Raji (cell line): ENCODE results near the gene KRTAP5-6.

ENCODE experiments used
- POLR2A ChIP-seq: IDR thresholded peaks from 2 replicates; pipeline ENCODE4 v1.6.1; 2011; ENCODE audit warnings: low read depth, low read length, control low read depth; ENCODE audit not compliant: insufficient read depth

KRTAP5-6 gene

GRCh38 chr11:1673446-1674172 is 23.4 kb upstream of the KRTAP5-6 start:
- no peak for TF ChIP-seq POLR2A

GRCh38 chr11:1674173-1675131 is 22.5 kb upstream of the KRTAP5-6 start:
- TF ChIP-seq POLR2A, result no peak

GRCh38 chr11:1675536-1676228 is 21.3 kb upstream of the KRTAP5-6 start:
- TF ChIP-seq POLR2A, result no peak

GRCh38 chr11:1676229-1676740 is 20.7 kb upstream of the KRTAP5-6 start:
- TF ChIP-seq POLR2A, result no peak

- TF ChIP-seq POLR2A, result no peak
These were observed 17.1 kb upstream of the KRTAP5-6 start for GRCh38 chr11:1679881-1680280.

GRCh38 chr11:1682225-1682905 is 14.6 kb upstream of the KRTAP5-6 start:
- TF ChIP-seq POLR2A, result no peak

GRCh38 chr11:1690167-1691025 is 6.6 kb upstream of the KRTAP5-6 start:
- no peak for TF ChIP-seq POLR2A

GRCh38 chr11:1691026-1691877 is 5.7 kb upstream of the KRTAP5-6 start:
- TF ChIP-seq POLR2A, result no peak

GRCh38 chr11:1691878-1692707 is 4.9 kb upstream of the KRTAP5-6 start:
- no peak for TF ChIP-seq POLR2A

GRCh38 chr11:1692708-1693326 is 4.2 kb upstream of the KRTAP5-6 start:
- no peak for TF ChIP-seq POLR2A

- TF ChIP-seq POLR2A, result no peak
These were observed 3.5 kb upstream of the KRTAP5-6 start for GRCh38 chr11:1693327-1694063.
